Activated gamma-delta T cell treated with Interleukin-2 at 50 U/mL for 16 hours (primary cell): ENCODE results near the gene MYO5B.

Experiments
- DNase-seq: peaks from one replicate; pipeline ENCODE4 v3.0.0-alpha.2; 2020

Gene MYO5B

DNA sequence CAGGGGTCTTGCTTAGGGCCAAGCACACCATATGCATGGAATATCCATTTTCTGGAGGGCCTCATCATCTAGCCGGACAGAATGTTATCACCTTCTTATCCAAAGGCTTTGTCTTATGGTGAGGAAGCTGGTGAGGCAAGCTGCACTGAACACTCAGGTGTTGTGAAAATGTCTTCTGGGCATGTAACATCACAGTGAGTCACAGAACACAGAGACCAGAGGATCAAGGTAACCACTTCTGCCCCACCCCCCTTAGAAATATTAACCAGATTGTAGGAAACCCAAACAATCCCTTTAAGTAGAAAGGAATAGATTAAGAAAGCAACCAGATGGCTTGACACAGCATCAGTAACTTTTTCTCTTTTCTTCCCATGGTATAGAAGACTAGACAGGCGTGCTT, 51.1 kb downstream of the MYO5B start:
- no peak for DNase-seq

DNA sequence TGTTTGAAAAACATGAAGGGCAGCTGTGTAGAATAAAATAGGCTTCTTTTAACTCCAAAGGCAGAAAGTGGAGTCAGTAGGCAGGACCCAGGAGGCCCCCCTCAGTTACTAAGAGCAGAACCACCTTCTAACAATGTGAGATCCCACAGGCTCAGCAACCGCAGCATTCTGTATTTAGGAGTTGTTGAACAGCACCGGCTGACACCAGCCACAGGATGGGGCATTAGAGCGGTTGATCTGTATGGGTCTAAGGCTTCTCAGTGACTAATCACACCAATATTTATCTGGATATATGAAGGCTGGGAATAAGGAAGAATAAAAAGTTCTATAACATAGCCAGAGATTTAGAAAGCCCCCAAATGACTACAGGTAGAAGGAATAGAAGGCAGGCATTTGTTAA, 51.7 kb downstream of the MYO5B start:
- DNase-seq, result no peak

DNA sequence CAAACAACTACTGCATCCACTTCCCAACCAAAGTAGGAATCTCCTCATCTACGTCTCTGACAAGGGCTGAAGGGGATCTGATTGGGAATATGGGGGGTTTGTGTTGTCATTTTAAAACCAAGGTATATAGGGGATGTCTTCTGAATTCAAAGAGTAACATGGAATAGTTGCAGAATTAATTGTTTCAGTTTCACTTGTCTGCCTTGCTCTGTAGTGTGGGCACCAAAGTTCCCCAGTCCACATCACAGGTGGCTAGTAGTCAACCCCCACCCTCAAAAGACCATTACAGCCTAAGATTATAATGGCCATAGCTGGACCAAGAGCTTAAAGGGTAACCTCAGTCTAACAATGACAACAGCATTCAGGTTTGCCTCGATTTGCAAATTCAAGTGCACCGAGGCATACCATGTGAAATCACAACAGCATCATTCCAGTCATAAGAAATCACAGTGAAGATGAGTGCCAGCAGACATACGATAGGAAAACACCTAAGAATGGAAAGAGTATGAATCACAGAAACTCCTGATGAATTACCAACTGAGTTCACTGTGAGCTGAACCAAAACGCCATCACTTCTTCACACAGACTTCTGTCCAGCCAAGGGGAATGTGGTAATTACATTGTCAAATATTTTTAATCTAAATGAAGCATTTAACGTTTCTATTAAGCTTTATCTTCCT, 52.4 kb downstream of the MYO5B start:
- DNase-seq, result no peak

DNA sequence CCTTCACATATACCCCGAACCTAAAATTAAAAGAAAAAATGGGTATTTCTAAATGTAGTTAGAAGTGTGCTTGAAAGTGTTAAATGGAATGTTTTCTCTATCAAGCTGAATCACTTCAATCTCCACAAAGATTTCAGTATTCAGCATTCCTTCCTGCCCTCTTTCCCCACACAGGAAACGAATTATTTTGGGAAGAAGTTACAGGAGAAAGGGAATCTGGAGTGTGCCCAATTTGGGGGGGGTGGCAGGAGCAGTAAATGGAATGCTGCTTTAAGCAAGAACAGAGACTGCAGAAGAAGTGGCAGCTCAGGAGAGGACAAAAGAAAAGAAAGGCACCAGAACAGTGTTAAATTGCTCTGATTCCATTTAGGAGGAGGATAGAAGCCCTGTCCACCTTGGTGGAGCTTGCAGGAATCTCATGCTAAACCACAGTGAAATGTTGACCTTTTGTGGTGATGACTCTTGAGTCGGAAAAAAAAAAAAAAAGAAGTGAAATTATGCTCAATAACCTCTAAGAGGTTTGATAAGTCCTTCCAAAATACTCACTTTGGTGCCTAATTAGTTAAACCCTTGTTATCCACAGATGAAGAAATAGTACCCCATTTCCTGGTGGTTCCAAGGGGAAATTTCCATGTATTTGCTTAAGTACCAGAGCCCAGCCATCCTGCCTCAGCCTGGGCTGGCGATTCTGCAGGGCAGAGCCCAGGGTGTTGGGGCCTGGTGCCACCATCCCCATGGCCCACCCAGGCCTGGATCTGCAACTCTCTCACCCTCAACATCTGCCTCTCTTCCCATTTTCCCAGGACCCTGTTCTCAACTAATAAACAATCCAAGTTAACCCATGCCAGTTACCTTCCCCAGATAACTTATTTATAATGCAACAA, 56.5 kb downstream of the MYO5B start:
- no peak for DNase-seq

DNA sequence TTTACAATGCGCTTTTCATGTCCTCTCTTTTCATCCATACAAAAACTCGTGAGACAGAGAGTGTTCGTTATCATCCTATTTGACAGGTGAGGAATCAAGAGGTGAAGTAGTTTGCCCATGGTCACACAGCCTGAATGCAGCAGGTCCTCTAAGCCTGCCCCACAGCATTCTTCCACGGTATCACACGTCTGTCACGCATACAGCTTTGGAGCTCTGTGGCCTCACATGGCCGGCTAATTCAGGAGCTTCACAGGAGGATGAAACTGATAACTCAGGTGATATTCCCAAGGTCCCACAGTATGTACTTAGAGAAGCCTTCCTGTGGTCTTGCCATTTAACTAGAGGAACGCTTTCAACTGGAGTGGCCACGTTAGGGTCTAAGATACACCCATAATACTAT, 59.0 kb downstream of the MYO5B start:
- no peak for DNase-seq

DNA sequence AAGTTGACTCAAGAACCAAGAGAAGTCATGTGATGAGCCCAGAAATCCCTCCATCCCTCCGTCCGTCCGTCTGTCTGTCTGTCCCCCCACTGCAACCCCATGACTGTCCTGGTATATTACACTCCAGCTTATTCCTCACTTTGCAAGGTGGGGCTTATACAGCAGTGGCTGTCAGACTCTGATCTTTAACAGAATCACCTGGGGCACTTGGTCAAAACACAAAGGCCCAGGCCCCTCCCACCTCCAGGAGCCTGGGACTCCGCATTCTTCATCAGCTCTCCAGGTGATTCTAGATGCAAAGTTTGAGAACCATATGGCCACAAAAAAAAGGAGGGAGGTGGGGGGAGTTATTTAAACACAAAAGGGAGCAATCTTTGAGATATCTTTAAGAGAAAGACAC, 61.4 kb downstream of the MYO5B start:
- no peak for DNase-seq

DNA sequence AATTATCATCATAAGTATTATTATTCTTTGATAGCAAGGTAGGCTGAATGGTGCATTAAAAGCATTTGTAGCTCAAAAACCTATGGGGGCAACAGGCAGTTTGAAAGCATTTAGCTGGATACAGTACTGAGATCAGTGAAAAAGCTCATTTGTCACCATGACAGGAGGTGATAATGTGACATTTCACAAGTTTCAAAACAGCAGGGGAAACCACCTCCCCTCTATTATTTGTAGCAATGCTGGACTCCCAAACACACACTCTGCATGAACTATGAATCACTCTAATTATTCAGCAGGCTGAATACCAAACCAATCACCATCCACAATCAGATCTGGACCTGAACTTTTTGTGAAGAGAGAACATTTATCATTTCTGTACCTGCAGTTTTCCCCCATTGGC, 63.4 kb downstream of the MYO5B start:
- no peak for DNase-seq

DNA sequence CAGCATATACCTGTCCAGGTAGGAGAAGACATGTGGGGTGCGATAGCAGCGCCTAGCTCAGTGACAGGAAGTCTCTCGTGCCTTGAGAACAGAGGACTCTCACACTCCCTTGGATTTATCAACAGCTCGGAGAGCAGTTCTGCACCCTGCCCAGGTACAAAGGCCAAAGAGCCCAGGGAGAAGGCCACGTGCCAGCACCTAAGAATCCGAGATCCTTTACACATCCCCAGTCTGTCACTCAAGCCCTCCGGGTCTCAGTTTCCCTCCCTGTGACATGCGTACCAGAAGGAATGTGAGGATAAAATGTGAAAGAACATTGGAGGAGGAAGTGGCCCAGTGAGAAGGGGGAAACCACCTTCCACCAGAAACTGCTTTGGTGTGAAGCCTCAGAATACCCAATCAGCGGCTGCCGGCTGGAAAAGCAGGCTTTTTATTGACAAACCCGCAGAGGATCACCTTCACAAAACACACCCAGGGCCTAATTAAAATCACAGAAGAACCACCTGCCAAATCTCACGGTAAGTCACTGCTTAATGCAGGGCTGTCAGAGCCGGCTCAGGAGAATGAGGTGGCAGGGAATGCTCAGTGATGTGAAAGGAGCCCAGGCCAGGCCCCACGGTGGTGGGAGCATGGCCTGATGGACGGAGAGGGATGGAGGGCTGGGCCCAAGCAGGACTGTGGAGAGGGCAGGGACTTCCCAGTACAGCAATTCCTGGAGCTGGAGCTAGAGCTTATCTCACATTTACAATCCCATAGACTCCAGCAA, 66.3 kb downstream of the MYO5B start:
- DNase-seq, result no peak

DNA sequence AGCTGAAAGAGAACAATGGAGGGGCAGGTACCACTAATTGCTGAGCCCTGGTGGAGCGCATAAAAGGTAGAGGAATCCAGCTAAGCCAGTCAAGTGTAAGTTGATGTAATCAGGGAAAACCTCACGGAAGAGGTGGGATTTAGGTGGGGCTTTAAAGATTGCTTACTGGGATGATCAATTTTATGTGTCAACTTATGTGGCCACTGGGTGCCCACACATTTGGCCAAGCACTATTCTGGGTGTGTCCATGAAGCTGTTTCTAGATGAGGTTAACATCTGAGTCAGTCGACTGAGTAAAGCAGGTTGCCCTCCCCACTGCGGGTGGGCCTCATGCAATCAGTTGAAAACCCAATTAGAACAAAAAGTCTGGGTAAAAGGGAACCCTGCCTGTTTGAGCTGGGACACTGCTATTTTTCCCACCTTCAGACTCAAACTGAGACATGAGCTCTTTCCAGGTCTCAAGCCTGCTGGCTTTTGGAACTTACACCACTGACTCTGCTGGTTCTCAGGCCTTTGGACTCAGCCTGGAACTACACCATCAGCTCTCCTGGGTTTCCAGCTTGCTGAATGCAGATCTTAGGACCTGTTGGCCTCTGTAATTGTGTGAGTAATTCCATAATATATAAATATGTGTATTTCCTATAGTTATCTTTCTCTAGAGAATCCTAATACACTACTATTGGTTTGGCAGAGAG, 67.3 kb downstream of the MYO5B start:
- DNase-seq, result no peak

DNA sequence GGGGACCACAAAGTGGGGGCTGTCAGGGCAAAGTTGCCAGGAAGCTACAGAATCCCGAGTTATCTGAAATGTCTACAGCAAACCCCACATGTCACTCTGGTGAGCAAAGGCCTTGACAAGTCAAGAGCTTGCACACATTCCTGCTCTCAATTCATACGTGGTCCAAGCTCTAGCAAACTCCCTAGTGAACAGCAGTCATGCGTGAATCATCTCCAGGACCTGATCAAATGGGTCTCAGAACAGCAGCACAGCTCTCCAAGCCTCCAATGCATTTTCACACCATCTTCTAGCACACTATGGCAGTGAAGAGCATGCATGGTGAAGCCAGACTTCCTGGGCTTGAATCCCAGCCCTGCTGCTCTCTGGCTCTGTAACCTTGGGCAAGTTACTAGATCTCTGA, 68.5 kb downstream of the MYO5B start:
- no peak for DNase-seq

DNA sequence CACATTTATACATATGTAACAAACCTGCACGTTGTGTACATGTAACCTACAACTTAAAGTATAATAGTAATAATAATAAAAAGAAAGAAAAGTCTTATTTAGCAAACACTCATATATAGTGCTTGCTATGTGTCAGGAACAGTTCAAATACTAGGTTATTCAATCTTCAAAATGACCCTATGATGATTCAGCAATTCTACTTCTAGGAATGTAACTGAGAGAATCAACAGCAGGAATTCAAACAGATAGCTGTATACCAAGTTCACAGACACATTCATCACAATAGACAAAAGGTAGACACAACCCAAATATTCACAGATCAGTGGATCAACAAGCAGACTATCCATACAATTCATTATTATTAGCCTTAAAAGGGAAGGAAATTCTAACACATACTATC, 69.5 kb downstream of the MYO5B start:
- no peak for DNase-seq

DNA sequence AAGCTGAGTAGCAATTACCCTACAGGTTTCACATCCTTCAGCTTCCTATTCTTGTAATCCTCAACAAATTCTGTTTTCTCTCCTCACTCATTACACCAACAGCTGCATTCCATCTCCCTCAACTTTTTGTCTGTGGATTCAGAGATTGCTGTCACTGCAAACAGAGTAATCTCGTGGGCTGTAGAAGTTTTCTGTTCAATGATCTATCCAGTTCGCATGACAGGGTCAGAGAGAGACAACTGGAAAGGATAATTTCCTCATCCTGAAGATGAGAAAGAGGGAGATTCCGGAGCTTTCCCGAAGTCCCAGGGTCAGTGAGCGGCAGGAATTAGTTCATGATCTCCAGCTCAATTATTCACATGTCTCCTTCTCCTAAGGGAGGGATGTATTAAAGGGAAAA, 75.7 kb downstream of the MYO5B start:
- DNase-seq, result no peak

DNA sequence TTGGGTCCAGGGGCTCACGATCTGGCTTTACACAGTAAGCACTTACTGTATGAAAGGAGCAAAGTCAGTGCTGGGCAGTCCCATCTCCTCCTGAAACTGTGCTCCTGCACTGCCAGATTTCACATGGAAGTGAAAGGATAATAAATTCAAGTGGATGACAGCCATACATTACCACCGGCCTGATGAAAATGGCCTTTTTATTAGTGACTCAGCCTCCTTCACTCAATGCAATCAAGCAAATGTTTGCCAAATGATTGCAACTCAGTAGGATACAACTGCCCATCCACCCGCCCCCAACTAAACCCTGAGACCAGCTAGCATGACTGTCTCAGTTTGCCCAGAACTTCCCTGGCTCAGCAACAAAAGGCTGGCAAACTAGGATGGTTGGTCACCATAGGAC, 77.1 kb downstream of the MYO5B start:
- DNase-seq, result no peak

DNA sequence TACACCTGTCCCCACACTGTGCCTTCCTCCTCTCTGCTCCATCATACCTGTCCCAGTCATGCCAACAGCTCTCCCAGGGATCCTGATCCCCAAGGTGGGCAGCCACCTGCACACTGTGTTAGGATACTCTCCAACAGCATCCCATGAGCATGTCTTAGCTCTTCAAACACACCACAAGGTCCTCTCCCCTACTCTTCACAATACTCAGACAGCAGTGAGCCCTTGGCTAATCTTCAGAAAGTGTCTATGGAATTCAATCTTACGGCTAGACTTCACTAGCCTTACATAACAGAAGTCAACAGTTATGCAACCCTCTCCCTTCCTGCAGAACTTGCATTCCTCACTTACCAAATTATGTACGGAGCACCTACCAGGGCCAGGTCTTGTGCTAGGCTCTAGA, 79.9 kb downstream of the MYO5B start:
- no peak for DNase-seq

DNA sequence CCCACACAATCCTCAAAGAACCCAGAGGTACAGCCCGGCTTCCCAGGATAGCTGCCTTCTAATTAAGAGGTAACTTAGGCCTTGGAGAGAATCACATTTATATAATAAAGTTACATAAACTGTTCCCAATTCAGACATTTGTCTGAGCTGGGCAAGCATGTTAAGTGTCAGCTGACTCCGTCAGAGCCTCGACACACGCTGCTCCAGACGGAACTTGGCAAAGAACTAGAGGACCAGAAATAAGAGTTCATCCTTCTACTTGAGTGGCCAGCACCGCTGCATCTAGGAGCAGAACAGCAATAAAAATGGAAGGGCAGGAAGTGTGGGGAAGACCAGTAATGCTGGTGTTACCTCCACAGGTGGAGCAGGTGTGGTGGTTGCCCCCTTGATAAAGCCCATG, 80.5 kb downstream of the MYO5B start:
- DNase-seq, result no peak

DNA sequence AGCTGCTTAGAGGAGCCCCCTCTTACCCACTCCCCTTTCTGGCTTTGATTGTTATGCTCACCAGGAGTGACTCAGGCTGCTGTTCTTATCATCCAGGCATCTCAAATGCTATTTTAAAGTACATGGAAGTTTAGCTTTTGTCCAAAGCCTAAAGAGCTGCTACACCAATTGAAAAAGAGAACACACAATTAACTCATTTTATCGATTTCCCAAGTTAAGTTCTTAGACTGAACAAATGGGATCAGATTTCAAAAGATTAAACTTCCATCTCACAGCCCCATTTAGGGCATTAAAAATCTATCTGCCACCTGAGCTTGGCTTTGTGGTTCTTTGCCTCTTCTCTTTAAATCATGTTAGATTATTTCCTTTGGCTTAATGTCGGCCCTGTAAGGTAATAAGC, 81.2 kb downstream of the MYO5B start:
- no peak for DNase-seq

DNA sequence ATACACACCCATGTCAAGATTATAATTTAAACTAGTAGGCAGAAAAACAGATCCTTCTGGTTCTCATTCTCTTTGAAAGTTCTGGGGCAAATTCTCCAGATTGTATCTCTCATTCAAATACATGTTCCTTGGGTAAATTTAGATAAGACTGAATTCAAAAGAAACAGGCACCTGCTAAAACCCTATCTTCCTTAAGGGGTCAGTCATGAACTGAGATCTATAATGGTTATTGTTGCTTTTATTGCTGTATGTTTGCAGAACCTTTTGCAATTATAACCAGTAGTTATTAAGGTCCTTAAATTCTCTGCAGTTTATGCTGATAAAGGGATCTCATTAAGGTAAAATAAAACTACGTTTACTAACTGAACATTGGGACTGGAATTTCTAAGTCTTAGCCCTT, 83.5 kb downstream of the MYO5B start:
- no peak for DNase-seq

DNA sequence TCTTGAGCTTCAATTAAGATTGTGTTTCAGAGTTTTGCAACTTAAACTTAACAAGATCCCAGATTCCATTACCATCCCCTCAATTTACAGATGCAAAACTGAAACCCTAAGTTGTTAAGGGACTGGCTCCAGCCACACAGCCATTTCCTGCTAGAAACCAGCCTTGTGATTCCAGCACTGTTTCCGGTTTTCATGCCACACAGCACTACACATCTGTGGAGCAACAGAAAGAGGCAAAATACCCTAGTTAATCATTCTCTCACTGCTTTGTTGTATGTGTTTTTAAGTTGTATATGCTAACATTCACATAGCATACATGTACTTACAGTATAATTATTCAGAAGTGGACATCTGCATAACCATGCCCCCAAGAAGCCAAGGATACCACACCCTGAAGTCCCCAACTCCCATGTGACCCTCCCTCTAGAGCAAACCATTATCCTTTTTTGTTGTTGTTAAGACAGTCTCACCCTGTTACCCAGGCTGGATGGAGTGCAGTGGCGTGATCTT, 87.4 kb downstream of the MYO5B start:
- DNase-seq, result no peak

DNA sequence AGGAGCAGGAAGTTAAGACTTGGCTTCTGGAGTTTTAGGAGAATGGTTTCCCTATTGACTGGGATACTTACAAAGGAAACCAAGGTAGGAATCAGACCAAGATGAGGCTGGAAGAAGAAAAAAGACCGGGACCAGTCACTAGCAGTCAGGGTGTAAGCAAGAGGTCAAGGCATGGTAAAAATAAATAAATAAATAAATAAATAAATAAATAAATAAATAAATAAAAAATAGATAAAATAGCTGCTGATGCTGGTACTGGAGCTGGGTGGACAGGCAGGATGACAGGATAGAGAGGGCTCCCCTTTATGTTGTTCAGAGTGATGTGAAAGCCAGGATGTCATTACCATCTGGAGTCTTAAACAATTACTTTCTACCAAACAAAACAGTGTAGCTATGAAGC, 89.9 kb downstream of the MYO5B start:
- DNase-seq, result no peak

DNA sequence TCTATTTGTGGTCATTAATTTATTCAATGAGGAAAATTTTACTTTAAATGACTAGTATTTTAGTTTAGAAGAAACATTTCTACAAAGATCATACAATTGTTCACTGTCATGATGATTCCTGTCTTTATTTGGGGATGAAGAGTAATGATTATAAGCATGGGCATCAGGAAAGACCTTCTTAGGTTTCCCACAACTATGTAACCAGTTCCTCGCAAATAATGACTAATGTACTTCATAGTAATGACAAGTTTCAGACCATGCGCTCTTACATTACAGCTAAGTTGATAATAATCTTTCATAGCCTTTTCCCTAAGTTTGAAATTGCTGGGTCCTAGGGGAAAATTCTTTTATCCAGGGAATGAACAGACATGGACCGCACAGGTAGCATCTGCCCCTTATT, 90.5 kb downstream of the MYO5B start:
- DNase-seq, result no peak

DNA sequence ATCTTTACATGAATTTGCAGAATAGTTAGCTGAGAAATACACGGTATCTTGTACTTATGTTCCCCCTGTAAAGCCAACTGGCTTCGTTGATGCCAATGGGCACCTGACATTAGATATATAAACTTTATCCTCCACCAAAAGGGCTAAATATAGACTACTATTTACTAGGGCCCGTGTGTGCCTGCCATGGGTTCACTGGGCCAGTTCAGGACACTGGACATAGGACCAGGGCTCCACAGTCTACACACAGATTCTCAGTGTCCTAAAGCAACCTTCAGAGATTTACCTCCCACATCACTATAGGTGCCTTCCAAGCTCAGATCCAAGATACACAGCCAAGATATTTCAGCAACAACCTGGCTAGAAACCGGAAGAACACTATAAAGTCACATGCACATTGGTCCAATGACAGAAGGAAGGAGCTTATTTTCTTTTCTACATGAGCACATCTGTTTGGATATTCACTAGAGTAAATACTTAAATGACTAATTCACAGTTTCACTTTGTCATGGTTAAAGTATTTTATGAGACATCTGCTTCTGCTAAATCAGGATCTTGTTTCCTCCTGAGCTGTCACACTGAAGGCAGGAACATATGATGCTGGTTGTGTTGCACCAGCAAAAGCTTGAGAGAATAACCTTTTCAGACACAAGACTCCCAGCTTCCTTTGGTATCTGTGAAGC, 95.1 kb downstream of the MYO5B start:
- no peak for DNase-seq

DNA sequence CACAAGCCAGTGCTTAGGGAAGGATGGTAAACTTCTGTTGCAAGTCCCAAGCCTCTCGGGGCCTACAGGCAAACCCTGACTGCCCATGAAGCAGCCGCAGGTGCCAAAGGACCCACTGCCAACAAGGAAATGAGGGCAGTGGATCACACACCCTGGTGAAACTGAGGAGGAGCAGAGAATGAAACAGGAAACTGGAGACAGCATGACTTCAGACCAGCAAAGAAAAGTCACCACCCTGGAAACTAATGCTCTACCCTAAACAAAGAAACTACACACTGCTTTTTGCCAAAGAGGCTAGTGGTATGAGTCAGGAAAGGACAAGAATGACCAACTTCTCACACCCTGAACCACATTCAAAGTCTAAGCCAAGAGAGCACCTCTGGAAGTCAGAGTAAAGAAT, 97.2 kb downstream of the MYO5B start:
- DNase-seq, result no peak
